Astrocyte (in vitro differentiated cells and primary cell): ENCODE measurements around the gene EMX1. TPM values are rescaled to one million over a fixed set of nuclear protein-coding genes. Genes with fewer than 3 reads are reported as not detected.

ENCODE experiments used
- DNase-seq: peaks from one replicate; pipeline ENCODE4 v3.0.0-alpha.2; 2010; ENCODE audit warnings: low read depth
- FAIRE-seq: peaks from 2 replicates; lab custom pipeline; 2011; peaks lifted over from hg19 to GRCh38; lab: Jason Lieb, UNC
- H2AFZ ChIP-seq: 2 replicates; pipeline ENCODE4 v1.6.0; 2012; ENCODE audit warnings: low read depth, low read length, inconsistent platforms
- H3K27ac ChIP-seq: 2 replicates; pipeline ENCODE4 v1.5.1; 2011; ENCODE audit warnings: low read depth, low read length, inconsistent platforms
- H3K27me3 ChIP-seq: 2 replicates; pipeline ENCODE4 v1.6.0; 2011; ENCODE audit warnings: low read length, inconsistent platforms; ENCODE audit not compliant: insufficient read depth
- H3K36me3 ChIP-seq: 2 replicates; pipeline ENCODE4 v1.5.1; 2011; ENCODE audit warnings: low read length, inconsistent platforms; ENCODE audit not compliant: insufficient read depth
- H3K4me1 ChIP-seq: 2 replicates; pipeline ENCODE4 v1.5.1; 2011; ENCODE audit warnings: low read length, inconsistent platforms; ENCODE audit not compliant: insufficient read depth
- H3K4me2 ChIP-seq: 2 replicates; pipeline ENCODE4 v1.6.0; 2012; ENCODE audit warnings: low read length, inconsistent platforms
- H3K4me3 ChIP-seq: 2 replicates; pipeline ENCODE4 v1.5.1; 2011; ENCODE audit warnings: low read depth, mild to moderate bottlenecking, low read length, inconsistent platforms; ENCODE audit not compliant: insufficient read depth
- H3K79me2 ChIP-seq: 2 replicates; pipeline ENCODE4 v1.6.0; 2012; ENCODE audit warnings: mild to moderate bottlenecking, low read length, inconsistent platforms; ENCODE audit not compliant: insufficient read depth
- H3K9ac ChIP-seq: 2 replicates; pipeline ENCODE4 v1.6.0; 2012; ENCODE audit warnings: mild to moderate bottlenecking, low read length, inconsistent platforms
- H3K9me3 ChIP-seq: 2 replicates; pipeline ENCODE4 v1.5.1; 2012; ENCODE audit warnings: low read depth, mild to moderate bottlenecking, low read length, inconsistent platforms; ENCODE audit not compliant: insufficient read depth
- H4K20me1 ChIP-seq: 2 replicates; pipeline ENCODE4 v1.6.0; 2012; ENCODE audit warnings: low read length, inconsistent platforms; ENCODE audit not compliant: insufficient read depth
- H3K27ac Mint-ChIP-seq: one replicate; pipeline ENCODE4 v1.8.0; 2021; ENCODE audit warnings: mild to moderate bottlenecking, mixed read lengths; ENCODE audit not compliant: unreplicated experiment
- H3K27me3 Mint-ChIP-seq: one replicate; pipeline ENCODE4 v1.8.0; 2021; ENCODE audit warnings: low read depth, mixed read lengths; ENCODE audit not compliant: unreplicated experiment
- H3K36me3 Mint-ChIP-seq: one replicate; pipeline ENCODE4 v1.8.0; 2021; ENCODE audit warnings: low read depth, mixed read lengths; ENCODE audit not compliant: unreplicated experiment
- H3K4me1 Mint-ChIP-seq: one replicate; pipeline ENCODE4 v1.8.0; 2021; ENCODE audit warnings: low read depth, mixed read lengths; ENCODE audit not compliant: unreplicated experiment
- H3K4me3 Mint-ChIP-seq: one replicate; pipeline ENCODE4 v1.8.0; 2021; ENCODE audit warnings: mild to moderate bottlenecking, moderate library complexity, mixed read lengths; ENCODE audit not compliant: unreplicated experiment
- H3K9me3 Mint-ChIP-seq: one replicate; pipeline ENCODE4 v1.8.0; 2021; ENCODE audit warnings: mild to moderate bottlenecking, mixed read lengths; ENCODE audit not compliant: unreplicated experiment
- CTCF ChIP-seq: IDR thresholded peaks from 2 replicates; pipeline ENCODE4 v1.5.1; 2011; ENCODE audit warnings: low read depth, mild to moderate bottlenecking, inconsistent platforms, low read length, moderate library complexity; ENCODE audit not compliant: insufficient read depth
- EZH2 ChIP-seq: IDR thresholded peaks from 2 replicates; pipeline ENCODE4 v1.6.1; 2012; ENCODE audit warnings: mild to moderate bottlenecking, low read length, inconsistent platforms; ENCODE audit not compliant: insufficient read depth
- total RNA-seq: library from RNA; stranded (reverse); gene quantifications from 2 replicates; pipeline ENCODE4 v1.2.1, GENCODE V29; 2021

EMX1 gene
- total RNA-seq, 1 donor from 2014 or later: 0.48 TPM

GRCh38 chr2:72920318-72921087 is 3.2 kb downstream of the EMX1 start:
- Mint-ChIP-seq H3K36me3 (no peaks in the 10 kb centered on the region), H3K27ac (no peak overlapping the region), H3K4me1 (no peaks in the 10 kb centered on the region), H3K9me3 (peaks cover 4% of the 10 kb centered on the region), H3K27me3 (peaks cover 59% of the 10 kb centered on the region), H3K4me3 (no peak overlapping the region)
- Histone ChIP-seq H3K9ac (peak overlapping the region; percentile 35), H2AFZ (peak overlapping the region; percentile 60), H3K4me3 (peak overlapping the region; percentile 42), H3K9me3 (peaks cover 16% of the 10 kb centered on the region), H3K4me2 (peak overlapping the region; percentile 82), H3K36me3 (no peaks in the 10 kb centered on the region), H3K4me1 (peaks cover 9% of the 10 kb centered on the region), H4K20me1 (peaks cover 22% of the 10 kb centered on the region), H3K27me3 (peaks cover 96% of the 10 kb centered on the region), H3K27ac (no peak overlapping the region), H3K79me2 (no peaks in the 10 kb centered on the region)
- TF ChIP-seq CTCF (no peak), EZH2 (peak; percentile 97)
- DNase-seq (peak; percentile 23), FAIRE-seq (no peak)

GRCh38 chr2:72921088-72921851 is 4.0 kb downstream of the EMX1 start:
- H3K9me3 Mint-ChIP-seq: peaks cover 3% of the 10 kb centered on the region
- peak overlapping the region; percentile 82 for H3K4me2 ChIP-seq
- peaks cover 96% of the 10 kb centered on the region for H3K27me3 ChIP-seq
- TF ChIP-seq EZH2: no peak
- TF ChIP-seq CTCF: no peak
- peaks cover 9% of the 10 kb centered on the region for H3K4me1 ChIP-seq
- H3K4me3 Mint-ChIP-seq: no peak overlapping the region
- no peaks in the 10 kb centered on the region for H3K79me2 ChIP-seq
- H3K27me3 Mint-ChIP-seq: peaks cover 57% of the 10 kb centered on the region
- H3K4me3 ChIP-seq: peak overlapping the region; percentile 42
- H3K9me3 ChIP-seq: peaks cover 16% of the 10 kb centered on the region
- peaks cover 21% of the 10 kb centered on the region for H4K20me1 ChIP-seq
- no peak overlapping the region for H3K9ac ChIP-seq
- no peaks in the 10 kb centered on the region for H3K36me3 ChIP-seq
- H2AFZ ChIP-seq: peak overlapping the region; percentile 60
- no peak for DNase-seq
- H3K36me3 Mint-ChIP-seq: no peaks in the 10 kb centered on the region
- no peak for FAIRE-seq
- no peaks in the 10 kb centered on the region for H3K4me1 Mint-ChIP-seq
- H3K27ac Mint-ChIP-seq: no peak overlapping the region
- H3K27ac ChIP-seq: no peak overlapping the region
